Fibroblast of lung (primary cell): ENCODE results near the gene SEC14L1.

Source experiments
- EZH2 ChIP-seq: IDR thresholded peaks from 2 replicates; pipeline ENCODE4 v1.5.1; 2012; ENCODE audit warnings: low read length, control low read depth, mild to moderate bottlenecking; ENCODE audit errors: missing control alignments
- TF ChIP-seq, protein P1 (sequence below), 2 donors: IDR thresholded peaks in 1 of 2; conservative IDR thresholded peaks in 1 of 2; 1 replicate in 1 of 2; 2 replicates in 1 of 2; pipeline ENCODE4 v1.5.1; 2011 to 2012; ENCODE audit warnings: low read length in 2 of 2, control low read depth in 1 of 2, inconsistent platforms in 1 of 2, low read depth in 1 of 2, mild to moderate bottlenecking in 1 of 2

DNA sequence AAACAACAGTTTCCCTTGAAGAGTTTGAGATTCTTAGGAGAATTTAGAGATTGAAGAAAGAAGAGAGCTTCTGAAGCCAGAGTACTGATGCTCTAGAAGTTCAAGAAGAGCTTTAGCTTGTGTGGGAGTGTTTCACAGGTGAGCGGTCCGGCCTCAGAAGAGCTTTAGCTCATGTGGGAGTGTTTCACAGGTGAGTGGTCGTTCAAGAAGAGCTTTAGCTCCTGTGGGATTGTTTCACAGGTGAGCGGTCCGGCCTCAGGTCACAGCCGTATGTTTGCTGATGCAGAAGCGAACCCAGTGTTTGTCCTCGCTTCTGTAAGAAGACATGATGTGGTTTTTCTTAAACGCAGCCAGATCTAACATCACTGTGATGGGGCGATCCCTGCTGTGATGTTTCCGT lies 76.4 kb downstream of the SEC14L1 start:
- TF ChIP-seq, protein P1, sequence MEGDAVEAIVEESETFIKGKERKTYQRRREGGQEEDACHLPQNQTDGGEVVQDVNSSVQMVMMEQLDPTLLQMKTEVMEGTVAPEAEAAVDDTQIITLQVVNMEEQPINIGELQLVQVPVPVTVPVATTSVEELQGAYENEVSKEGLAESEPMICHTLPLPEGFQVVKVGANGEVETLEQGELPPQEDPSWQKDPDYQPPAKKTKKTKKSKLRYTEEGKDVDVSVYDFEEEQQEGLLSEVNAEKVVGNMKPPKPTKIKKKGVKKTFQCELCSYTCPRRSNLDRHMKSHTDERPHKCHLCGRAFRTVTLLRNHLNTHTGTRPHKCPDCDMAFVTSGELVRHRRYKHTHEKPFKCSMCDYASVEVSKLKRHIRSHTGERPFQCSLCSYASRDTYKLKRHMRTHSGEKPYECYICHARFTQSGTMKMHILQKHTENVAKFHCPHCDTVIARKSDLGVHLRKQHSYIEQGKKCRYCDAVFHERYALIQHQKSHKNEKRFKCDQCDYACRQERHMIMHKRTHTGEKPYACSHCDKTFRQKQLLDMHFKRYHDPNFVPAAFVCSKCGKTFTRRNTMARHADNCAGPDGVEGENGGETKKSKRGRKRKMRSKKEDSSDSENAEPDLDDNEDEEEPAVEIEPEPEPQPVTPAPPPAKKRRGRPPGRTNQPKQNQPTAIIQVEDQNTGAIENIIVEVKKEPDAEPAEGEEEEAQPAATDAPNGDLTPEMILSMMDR (conservative IDR thresholded peaks at IDR 0.05 in 1 of 2, IDR thresholded peaks at IDR 0.05 in 1 of 2; ENCODE audit: low read depth in 1 of 2, low read length in 2 of 2) = no peak
- TF ChIP-seq EZH2 = no peak
